ENCODE measurements around the gene POLR3F.

Gene POLR3F, protein sequence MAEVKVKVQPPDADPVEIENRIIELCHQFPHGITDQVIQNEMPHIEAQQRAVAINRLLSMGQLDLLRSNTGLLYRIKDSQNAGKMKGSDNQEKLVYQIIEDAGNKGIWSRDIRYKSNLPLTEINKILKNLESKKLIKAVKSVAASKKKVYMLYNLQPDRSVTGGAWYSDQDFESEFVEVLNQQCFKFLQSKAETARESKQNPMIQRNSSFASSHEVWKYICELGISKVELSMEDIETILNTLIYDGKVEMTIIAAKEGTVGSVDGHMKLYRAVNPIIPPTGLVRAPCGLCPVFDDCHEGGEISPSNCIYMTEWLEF

DNA sequence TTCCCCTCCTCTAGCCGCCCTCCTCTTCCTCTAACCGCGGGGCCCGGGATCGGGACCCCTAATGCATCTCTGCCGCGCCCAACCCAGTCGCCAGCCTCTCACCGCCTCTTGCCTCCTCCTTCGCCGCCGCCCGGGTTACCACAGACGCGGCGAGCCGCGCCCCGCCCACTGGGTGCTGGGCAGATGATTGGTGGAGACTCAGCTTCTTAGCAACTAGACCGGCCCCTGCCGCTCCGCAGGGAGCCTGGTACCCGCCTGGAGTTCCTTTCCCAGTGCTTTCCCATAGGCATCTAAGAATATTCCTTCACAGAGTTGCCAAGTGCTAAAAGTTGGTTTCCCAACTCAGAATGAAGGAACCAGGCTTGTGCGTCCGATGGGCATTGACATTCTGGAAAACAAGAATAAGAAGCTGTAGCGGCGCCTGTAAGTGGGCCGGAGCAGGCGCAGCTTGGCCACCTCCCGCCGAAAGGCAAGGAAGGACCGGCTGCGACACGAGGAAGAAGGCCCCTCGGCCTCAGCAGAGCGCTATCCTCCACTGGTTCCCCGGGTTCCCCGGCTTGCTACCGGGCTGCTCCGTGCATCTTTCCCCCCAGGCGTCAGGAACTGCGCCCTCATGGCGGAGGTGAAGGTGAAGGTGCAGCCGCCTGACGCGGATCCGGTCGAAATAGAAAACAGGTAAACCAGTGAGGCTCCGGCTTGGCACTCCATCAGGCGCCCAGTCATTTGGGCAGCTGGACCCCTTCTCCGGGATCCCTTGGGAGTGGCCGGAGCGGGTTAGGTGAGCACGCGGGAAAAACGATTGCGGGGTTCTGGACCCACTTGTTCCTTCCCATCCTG is at the start of gene POLR3F, which contains the start of gene DZANK1:
POLR3F (plus strand) TSS at position 497 of the 837 bp plus-strand sequence; CDS start at position 614, 117 bp downstream.
DZANK1 (minus strand) TSS at position 137 of the 837 bp plus-strand sequence. CDS start 1,672 bp downstream, outside the sequence.
- Histone ChIP-seq H3K36me3 (ENCODE audit: low read depth) (peaks cover 18% of the 10 kb centered on the region), H3K27me3 (ENCODE audit: insufficient read depth, poor library complexity, severe bottlenecking) (no peaks in the 10 kb centered on the region), H3K4me3 (ENCODE audit: severe bottlenecking) (peak within 1 kb of the TSS; percentile 57), H3K27ac (ENCODE audit: poor library complexity, severe bottlenecking) (peak within 1 kb of the TSS; percentile 49), H3K4me1 (ENCODE audit: insufficient read depth, poor library complexity, severe bottlenecking) (peaks cover 15% of the 10 kb centered on the region), H3K9me3 (ENCODE audit: severe bottlenecking) (no peaks in the 10 kb centered on the region)
- TF ChIP-seq, protein P1, sequence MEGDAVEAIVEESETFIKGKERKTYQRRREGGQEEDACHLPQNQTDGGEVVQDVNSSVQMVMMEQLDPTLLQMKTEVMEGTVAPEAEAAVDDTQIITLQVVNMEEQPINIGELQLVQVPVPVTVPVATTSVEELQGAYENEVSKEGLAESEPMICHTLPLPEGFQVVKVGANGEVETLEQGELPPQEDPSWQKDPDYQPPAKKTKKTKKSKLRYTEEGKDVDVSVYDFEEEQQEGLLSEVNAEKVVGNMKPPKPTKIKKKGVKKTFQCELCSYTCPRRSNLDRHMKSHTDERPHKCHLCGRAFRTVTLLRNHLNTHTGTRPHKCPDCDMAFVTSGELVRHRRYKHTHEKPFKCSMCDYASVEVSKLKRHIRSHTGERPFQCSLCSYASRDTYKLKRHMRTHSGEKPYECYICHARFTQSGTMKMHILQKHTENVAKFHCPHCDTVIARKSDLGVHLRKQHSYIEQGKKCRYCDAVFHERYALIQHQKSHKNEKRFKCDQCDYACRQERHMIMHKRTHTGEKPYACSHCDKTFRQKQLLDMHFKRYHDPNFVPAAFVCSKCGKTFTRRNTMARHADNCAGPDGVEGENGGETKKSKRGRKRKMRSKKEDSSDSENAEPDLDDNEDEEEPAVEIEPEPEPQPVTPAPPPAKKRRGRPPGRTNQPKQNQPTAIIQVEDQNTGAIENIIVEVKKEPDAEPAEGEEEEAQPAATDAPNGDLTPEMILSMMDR (IDR thresholded peaks at IDR 0.05; ENCODE audit: poor library complexity, severe bottlenecking), result no peak
- DNase-seq (ENCODE audit: low spot score), result peak; percentile 96
- peak; percentile 99 for ATAC-seq (ENCODE audit: low read depth)

DNA sequence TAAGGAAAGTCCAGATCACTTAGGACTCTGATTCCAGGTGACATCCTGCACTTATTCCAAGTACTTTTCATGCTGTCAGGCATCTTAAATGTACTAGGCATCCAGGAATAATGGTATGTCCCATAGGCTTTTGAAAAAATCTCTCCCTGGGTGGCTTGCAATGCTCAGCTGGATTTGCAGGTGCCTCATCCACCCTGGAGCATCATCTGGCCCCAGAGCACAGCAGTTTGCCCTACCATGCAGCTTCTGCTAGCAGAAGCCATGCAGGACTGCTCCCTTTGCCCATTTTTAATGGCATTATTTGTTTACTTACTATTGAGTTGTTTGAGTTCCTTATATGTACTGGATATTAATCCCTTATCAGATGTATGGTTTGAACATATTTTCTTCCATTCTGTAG is 45.6 kb upstream of the POLR3F start:
- Histone ChIP-seq H3K27ac (ENCODE audit: poor library complexity, severe bottlenecking) (no peak overlapping the region), H3K4me3 (ENCODE audit: severe bottlenecking) (no peak overlapping the region), H3K4me1 (ENCODE audit: insufficient read depth, poor library complexity, severe bottlenecking) (no peaks in the 10 kb centered on the region), H3K36me3 (ENCODE audit: low read depth) (no peaks in the 10 kb centered on the region), H3K9me3 (ENCODE audit: severe bottlenecking) (no peaks in the 10 kb centered on the region), H3K27me3 (ENCODE audit: insufficient read depth, poor library complexity, severe bottlenecking) (no peaks in the 10 kb centered on the region)
- TF ChIP-seq, protein P1 (IDR thresholded peaks at IDR 0.05; ENCODE audit: poor library complexity, severe bottlenecking), result no peak
- no peak for ATAC-seq (ENCODE audit: low read depth)
- no peak for DNase-seq (ENCODE audit: low spot score)

DNA sequence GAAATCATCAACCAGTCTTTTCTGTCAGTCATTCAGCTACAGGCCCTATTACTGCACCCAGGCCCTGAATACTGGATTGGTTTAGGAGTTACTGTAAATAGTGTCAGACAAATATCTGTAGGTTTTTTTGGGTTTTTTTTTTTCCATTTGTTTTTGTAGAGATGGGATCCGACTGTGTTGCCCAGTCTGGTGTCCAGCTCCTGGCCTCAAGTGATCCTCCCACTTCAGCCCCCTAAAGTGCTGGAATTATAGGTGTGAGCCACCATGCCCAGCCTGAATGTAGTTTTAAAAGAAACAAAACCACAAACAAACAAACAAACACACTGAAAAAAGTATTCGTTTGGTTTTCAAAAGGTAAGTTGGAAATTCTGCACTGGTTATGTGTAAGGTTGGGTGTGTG is 40.0 kb upstream of the POLR3F start:
- no peak for ATAC-seq (ENCODE audit: low read depth)
- no peaks in the 10 kb centered on the region for H3K36me3 ChIP-seq (ENCODE audit: low read depth)
- TF ChIP-seq, protein P1 (IDR thresholded peaks at IDR 0.05; ENCODE audit: poor library complexity, severe bottlenecking), result no peak
- H3K27me3 ChIP-seq (ENCODE audit: insufficient read depth, poor library complexity, severe bottlenecking), result no peaks in the 10 kb centered on the region
- no peaks in the 10 kb centered on the region for H3K4me1 ChIP-seq (ENCODE audit: insufficient read depth, poor library complexity, severe bottlenecking)
- no peak for DNase-seq (ENCODE audit: low spot score)
- no peak overlapping the region for H3K27ac ChIP-seq (ENCODE audit: poor library complexity, severe bottlenecking)
- H3K4me3 ChIP-seq (ENCODE audit: severe bottlenecking), result no peak overlapping the region
- no peaks in the 10 kb centered on the region for H3K9me3 ChIP-seq (ENCODE audit: severe bottlenecking)

DNA sequence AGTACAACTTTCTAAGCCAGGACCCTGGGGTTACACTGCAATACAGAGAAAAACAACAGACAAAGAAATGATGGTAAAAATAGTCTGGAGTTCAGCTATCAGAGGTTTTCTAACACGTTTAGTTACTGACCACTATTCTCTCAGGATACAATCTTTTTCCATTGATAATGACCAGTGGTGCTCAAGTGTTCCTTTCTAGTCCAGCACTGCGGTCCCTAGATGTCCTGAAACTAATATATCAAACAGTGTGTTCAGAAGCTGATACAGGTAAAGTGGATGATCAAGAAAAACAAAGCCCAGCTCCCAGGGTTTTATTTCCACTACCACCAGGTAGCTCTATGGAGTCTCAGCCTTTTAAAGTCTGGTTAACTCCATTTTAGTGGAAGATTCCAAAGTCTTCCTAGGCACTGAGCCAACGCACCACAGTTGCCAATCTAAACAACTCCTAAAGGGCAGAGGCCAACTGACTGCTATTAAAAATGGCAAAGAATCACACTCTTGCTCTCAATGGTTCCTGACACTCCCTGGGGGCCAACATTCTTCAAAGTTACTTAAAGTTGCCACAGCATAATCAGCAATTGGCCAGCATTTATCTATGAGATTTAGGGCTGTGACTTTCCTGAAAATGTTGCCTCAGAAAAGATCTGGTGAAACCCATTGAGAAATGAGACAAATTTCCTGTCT is 38.6 kb upstream of the POLR3F start:
- no peak overlapping the region for H3K27ac ChIP-seq (ENCODE audit: poor library complexity, severe bottlenecking)
- ATAC-seq (ENCODE audit: low read depth) (no peak; the same call in 2 of the 3 replicates), DNase-seq (ENCODE audit: low spot score) (no peak)
- no peaks in the 10 kb centered on the region for H3K4me1 ChIP-seq (ENCODE audit: insufficient read depth, poor library complexity, severe bottlenecking)
- TF ChIP-seq, protein P1 (IDR thresholded peaks at IDR 0.05; ENCODE audit: poor library complexity, severe bottlenecking), result no peak
- H3K4me3 ChIP-seq (ENCODE audit: severe bottlenecking), result no peak overlapping the region
- H3K9me3 ChIP-seq (ENCODE audit: severe bottlenecking), result no peaks in the 10 kb centered on the region
- no peaks in the 10 kb centered on the region for H3K36me3 ChIP-seq (ENCODE audit: low read depth)
- no peaks in the 10 kb centered on the region for H3K27me3 ChIP-seq (ENCODE audit: insufficient read depth, poor library complexity, severe bottlenecking)

Measured in RWPE2 (cell line).